Coronary artery (tissue), 2 donors: ENCODE data around the gene SNCB.

Experiments used
- DNase-seq: peaks from one replicate; pipeline ENCODE4 v3.0.0-alpha.2; 2017; ENCODE audit warnings: low spot score
- H3K27ac ChIP-seq, 2 donors: fragments of 200-600 bp; sonication (generic); one replicate each; pipeline ENCODE4 v1.5.1; 2016 to 2019
- H3K4me3 ChIP-seq: fragments of 200-600 bp; sonication (generic); 2 replicates; pipeline ENCODE4 v1.5.1; 2016; ENCODE audit warnings: mild to moderate bottlenecking, moderate library complexity
- CTCF ChIP-seq: fragments of 200-600 bp; sonication (generic); IDR thresholded peaks from one replicate; pipeline ENCODE4 v1.5.1; 2019; ENCODE audit warnings: antibody characterized with exemption

Gene SNCB

GRCh38 chr5:176629853-176630680 lies at the start of gene SNCB, which contains the start of gene EIF4E1B:
SNCB (minus strand) TSS chr5:176630534; CDS start chr5:176629654, 880 bp downstream.
EIF4E1B (plus strand) TSS chr5:176630675; CDS start chr5:176642788, 12,113 bp downstream.
- TF ChIP-seq CTCF = no peak
- peak within 1 kb of the TSS; percentile 63 for H3K4me3 ChIP-seq
- H3K27ac ChIP-seq = no peak within 1 kb of the TSS
- DNase-seq = no peak

- H3K27ac ChIP-seq = no peak overlapping the region
- no peak overlapping the region for H3K4me3 ChIP-seq
- no peak for DNase-seq
- no peak for TF ChIP-seq CTCF
Measured at GRCh38 chr5:176679365-176680225, 49.3 kb upstream of the SNCB start.

GRCh38 chr5:176678584-176678983 lies 48.2 kb upstream of the SNCB start:
- Histone ChIP-seq H3K27ac (no peak overlapping the region), H3K4me3 (no peak overlapping the region)
- no peak for DNase-seq
- TF ChIP-seq CTCF = no peak

- Histone ChIP-seq H3K4me3 (no peak overlapping the region), H3K27ac (no peak overlapping the region)
- DNase-seq = no peak
- no peak for TF ChIP-seq CTCF
Measured at GRCh38 chr5:176677209-176677939, 47.0 kb upstream of the SNCB start.

- no peak for DNase-seq
- H3K27ac ChIP-seq = no peak overlapping the region
- H3K4me3 ChIP-seq = no peak overlapping the region
- TF ChIP-seq CTCF = no peak
Measured at GRCh38 chr5:176676361-176676824, 46.1 kb upstream of the SNCB start.

GRCh38 chr5:176675676-176676360 lies 45.5 kb upstream of the SNCB start:
- no peak for DNase-seq
- H3K4me3 ChIP-seq = no peak overlapping the region
- no peak for TF ChIP-seq CTCF

More at GRCh38 chr5:176675676-176676360, 45.5 kb upstream of the SNCB start:
- H3K27ac ChIP-seq = no peak overlapping the region
